ENCODE measurements around the gene RPL38. TPM values are rescaled to one million over a fixed set of nuclear protein-coding genes. Genes with fewer than 3 reads are reported as not detected.

RPL38 gene
- total RNA-seq, 4 donors from 2014 or later = 565 to 1,273 (median 679) TPM

DNA sequence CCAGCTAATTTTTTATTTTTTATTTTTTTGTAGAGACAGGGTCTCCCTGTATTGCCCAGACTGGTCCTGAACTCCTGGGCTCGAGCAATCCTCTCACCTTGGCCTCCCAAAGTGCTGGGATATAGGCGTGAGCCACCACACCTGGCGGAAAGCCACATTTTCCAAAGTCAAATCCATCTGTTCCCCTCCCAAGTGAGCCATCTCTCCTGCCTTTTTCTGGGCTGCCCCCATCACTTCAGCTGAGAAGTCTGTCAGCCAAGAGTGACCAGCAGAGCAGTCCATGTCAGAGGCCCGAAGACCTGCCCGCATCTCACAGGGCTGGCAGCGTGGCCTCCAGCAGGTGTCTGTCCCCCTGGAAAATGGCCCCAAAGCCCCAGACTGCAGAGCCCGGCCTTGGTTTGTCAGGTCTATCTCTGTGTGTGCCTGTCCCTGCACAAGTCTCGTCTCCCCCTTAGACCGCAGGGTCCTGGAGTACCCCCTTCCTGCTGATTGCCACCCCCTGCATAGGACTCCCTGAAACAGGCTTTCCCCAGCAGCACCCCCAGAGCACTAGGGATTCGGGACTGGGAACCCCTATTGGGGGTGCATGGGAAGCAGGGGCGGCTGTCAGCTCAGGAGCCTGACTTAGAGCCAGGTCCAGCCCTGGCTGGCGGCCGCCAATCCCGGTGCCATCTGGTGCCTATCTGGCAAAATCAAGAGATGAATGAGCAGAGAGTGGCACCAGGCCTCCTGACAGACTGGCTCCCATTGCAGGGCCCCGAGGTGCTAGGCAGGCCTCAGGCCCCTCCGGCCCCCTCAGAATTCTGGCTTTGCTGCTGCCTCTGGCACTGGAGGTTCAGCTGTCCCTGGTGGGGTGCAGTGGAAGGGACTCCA lies 17.7 kb downstream of the RPL38 start:
- Histone ChIP-seq H3K4me1 (peaks cover 8% of the 10 kb centered on the region), H3K9me3 (no peaks in the 10 kb centered on the region)
- WGBS = 94% methylated on average over 10 of the region's 16 CpGs

DNA sequence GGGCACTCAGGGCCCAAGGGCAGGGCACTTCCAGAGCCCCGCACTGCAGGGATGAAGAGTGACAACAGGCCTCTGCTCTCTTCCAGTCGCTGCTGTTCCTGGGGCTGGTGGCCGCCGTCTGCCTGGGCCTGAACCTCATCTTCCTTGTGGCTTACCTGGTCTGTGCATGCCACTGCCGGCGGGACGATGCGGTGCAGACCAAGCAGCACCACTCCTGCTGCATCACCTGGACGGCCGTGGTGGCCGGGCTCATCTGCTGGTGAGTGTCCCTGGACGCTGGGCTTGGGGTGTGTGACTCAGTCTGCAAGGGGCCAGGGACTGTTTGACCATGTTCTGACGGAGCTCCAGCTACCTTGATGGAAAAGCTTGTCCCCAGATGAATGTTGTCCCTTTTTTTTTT lies 18.9 kb downstream of the RPL38 start:
- Histone ChIP-seq H3K27ac (no peak overlapping the region), H3K4me1 (no peaks in the 10 kb centered on the region), H3K4me3 (no peak overlapping the region), H3K9me3 (no peaks in the 10 kb centered on the region), H3K36me3 (peaks cover 8% of the 10 kb centered on the region), H3K27me3 (no peaks in the 10 kb centered on the region)
- no peak for DNase-seq (ENCODE audit: low spot score in 2 of 2)
- TF ChIP-seq CTCF (IDR thresholded peaks at IDR 0.05) = no peak
- TF ChIP-seq POLR2AphosphoS5 (IDR thresholded peaks at IDR 0.05) = no peak
- TF ChIP-seq EP300 (IDR thresholded peaks at IDR 0.05) = no peak
- no peak for TF ChIP-seq POLR2A (IDR thresholded peaks at IDR 0.05)
- 91% methylated on average over 12 of the region's 13 CpGs for WGBS

More for the DNA sequence above, 17.7 kb downstream of the RPL38 start:
- peaks cover 8% of the 10 kb centered on the region for H3K36me3 ChIP-seq
- H3K4me3 ChIP-seq = no peak overlapping the region
- no peak for DNase-seq (ENCODE audit: low spot score in 2 of 2)
- H3K27ac ChIP-seq = no peak overlapping the region
- no peaks in the 10 kb centered on the region for H3K27me3 ChIP-seq
- TF ChIP-seq POLR2AphosphoS5 (IDR thresholded peaks at IDR 0.05) (no peak), POLR2A (IDR thresholded peaks at IDR 0.05) (no peak), CTCF (IDR thresholded peaks at IDR 0.05) (no peak), EP300 (IDR thresholded peaks at IDR 0.05) (no peak)

- DNase-seq (ENCODE audit: low spot score in 2 of 2) = no peak
- Histone ChIP-seq H3K9me3 (no peaks in the 10 kb centered on the region), H3K27me3 (no peaks in the 10 kb centered on the region), H3K27ac (no peak overlapping the region), H3K36me3 (peaks cover 8% of the 10 kb centered on the region), H3K4me3 (no peak overlapping the region), H3K4me1 (no peaks in the 10 kb centered on the region)
- WGBS = 91% methylated on average over 11 of the region's 14 CpGs
- TF ChIP-seq POLR2AphosphoS5 (IDR thresholded peaks at IDR 0.05) = no peak
- no peak for TF ChIP-seq CTCF (IDR thresholded peaks at IDR 0.05)
- TF ChIP-seq POLR2A (IDR thresholded peaks at IDR 0.05) = no peak
- TF ChIP-seq EP300 (IDR thresholded peaks at IDR 0.05) = no peak
These were observed 20.4 kb downstream of the RPL38 start for GRCh38 chr17:74223901-74224300.

GRCh38 chr17:74224959-74225725 lies 21.7 kb downstream of the RPL38 start:
- no peak for DNase-seq (ENCODE audit: low spot score in 2 of 2)
- 92% methylated on average over 20 of the region's 20 CpGs for WGBS
- H3K9me3 ChIP-seq = no peaks in the 10 kb centered on the region
- H3K27ac ChIP-seq = no peak overlapping the region
- no peaks in the 10 kb centered on the region for H3K4me1 ChIP-seq
- H3K36me3 ChIP-seq = peaks cover 8% of the 10 kb centered on the region
- TF ChIP-seq POLR2A (IDR thresholded peaks at IDR 0.05) = no peak
- TF ChIP-seq POLR2AphosphoS5 (IDR thresholded peaks at IDR 0.05) = no peak
- no peak for TF ChIP-seq CTCF (IDR thresholded peaks at IDR 0.05)
- TF ChIP-seq EP300 (IDR thresholded peaks at IDR 0.05) = no peak
- H3K4me3 ChIP-seq = no peak overlapping the region
- no peaks in the 10 kb centered on the region for H3K27me3 ChIP-seq

- no peaks in the 10 kb centered on the region for H3K27me3 ChIP-seq
- no peaks in the 10 kb centered on the region for H3K4me1 ChIP-seq
- H3K9me3 ChIP-seq = no peaks in the 10 kb centered on the region
- no peak for TF ChIP-seq EP300 (IDR thresholded peaks at IDR 0.05)
- TF ChIP-seq POLR2AphosphoS5 (IDR thresholded peaks at IDR 0.05) = no peak
- TF ChIP-seq POLR2A (IDR thresholded peaks at IDR 0.05) = no peak
- no peak for TF ChIP-seq CTCF (IDR thresholded peaks at IDR 0.05)
- H3K27ac ChIP-seq = no peak overlapping the region
- WGBS = 81% methylated on average over 6 of the region's 6 CpGs
- H3K4me3 ChIP-seq = no peak overlapping the region
- DNase-seq (ENCODE audit: low spot score in 2 of 2) = no peak
- peaks cover 8% of the 10 kb centered on the region for H3K36me3 ChIP-seq
These were observed 22.8 kb downstream of the RPL38 start for GRCh38 chr17:74226252-74226651.

Data from suprapubic skin (tissue), 4 donors.